Neural cell (in vitro differentiated cells): ENCODE measurements around the gene SLC22A31. TPM values are rescaled to one million over a fixed set of nuclear protein-coding genes. Genes with fewer than 3 reads are reported as not detected.

Experiments
- H2AFZ ChIP-seq: fragments of 200-600, 300-800 bp; sonication (generic), shearing (Covaris generic); 2 replicates; pipeline ENCODE4 v1.6.0; 2014; ENCODE audit warnings: low read depth, mild to moderate bottlenecking, antibody characterized with exemption, low read length, moderate library complexity
- H3F3A ChIP-seq: fragments of 200-600 bp; shearing (Covaris generic); 2 replicates; pipeline ENCODE4 v1.6.1; 2016; ENCODE audit warnings: mild to moderate bottlenecking, moderate library complexity, mixed read lengths, antibody characterized with exemption, low read length; ENCODE audit not compliant: insufficient read depth, poor library complexity, severe bottlenecking
- H3K27ac ChIP-seq: fragments of 200-600, 300-800 bp; sonication (generic), shearing (Covaris generic); 2 replicates; pipeline ENCODE4 v1.5.1; 2014; ENCODE audit warnings: mild to moderate bottlenecking, low read length, moderate library complexity
- H3K27me3 ChIP-seq: fragments of 300-800, 200-600 bp; sonication (generic), shearing (Covaris generic); 2 replicates; pipeline ENCODE4 v1.6.0; 2014; ENCODE audit warnings: mild to moderate bottlenecking, low read depth, low read length, moderate library complexity; ENCODE audit not compliant: insufficient read depth
- H3K36me3 ChIP-seq: fragments of 300-800, 200-600 bp; sonication (generic), shearing (Covaris generic); 2 replicates; pipeline ENCODE4 v1.5.1; 2014; ENCODE audit warnings: mild to moderate bottlenecking, antibody characterized with exemption, low read length, moderate library complexity; ENCODE audit not compliant: insufficient read depth
- H3K4me2 ChIP-seq: fragments of 300-800, 200-600 bp; sonication (generic), shearing (Covaris generic); 2 replicates; pipeline ENCODE4 v1.6.0; 2014; ENCODE audit warnings: mild to moderate bottlenecking, low read length
- H3K4me3 ChIP-seq: fragments of 300-800, 200-600 bp; sonication (generic), shearing (Covaris generic); 2 replicates; pipeline ENCODE4 v1.5.1; 2014; ENCODE audit warnings: mild to moderate bottlenecking, low read length, moderate library complexity
- H3K79me2 ChIP-seq: fragments of 200-600 bp; shearing (Covaris generic); replicated peaks from 2 replicates; pipeline ENCODE4 v1.6.0; 2014; ENCODE audit warnings: mild to moderate bottlenecking, low read length, moderate library complexity; ENCODE audit not compliant: insufficient read depth
- H3K9ac ChIP-seq: fragments of 300-800, 200-600 bp; sonication (generic), shearing (Covaris generic); 2 replicates; pipeline ENCODE4 v1.6.1; 2016; ENCODE audit warnings: mild to moderate bottlenecking, low read length, mixed read lengths
- H3K9me2 ChIP-seq: fragments of 200-600 bp; shearing (Covaris generic); 2 replicates; pipeline ENCODE4 v1.6.1; 2016; ENCODE audit warnings: mild to moderate bottlenecking, low read length, mixed read lengths; ENCODE audit not compliant: insufficient read depth
- H3K9me3 ChIP-seq: fragments of 200-600, 300-800 bp; sonication (generic), shearing (Covaris generic); 2 replicates; pipeline ENCODE4 v1.6.1; 2016; ENCODE audit warnings: mild to moderate bottlenecking, mixed run types, low read length, moderate library complexity, mixed read lengths
- H4K20me1 ChIP-seq: fragments of 200-600 bp; shearing (Covaris generic); 2 replicates; pipeline ENCODE4 v1.6.1; 2016; ENCODE audit warnings: mild to moderate bottlenecking, mixed run types; ENCODE audit not compliant: insufficient read depth
- EP300 ChIP-seq: fragments of 450-650 bp; conservative IDR thresholded peaks from 2 replicates; pipeline ENCODE4 v1.6.1; 2014; ENCODE audit warnings: antibody characterized with exemption, mild to moderate bottlenecking, moderate library complexity; ENCODE audit not compliant: poor library complexity, severe bottlenecking
- EZH2 ChIP-seq: fragments of 200-600, 300-800 bp; shearing (Covaris generic), sonication (generic); IDR thresholded peaks from 2 replicates; pipeline ENCODE4 v1.6.1; 2014; ENCODE audit warnings: antibody characterized with exemption, low read length, borderline replicate concordance, mild to moderate bottlenecking; ENCODE audit not compliant: insufficient read depth, poor library complexity, severe bottlenecking
- MXI1 ChIP-seq: fragments of 450-650 bp; conservative IDR thresholded peaks from 2 replicates; pipeline ENCODE4 v1.6.1; 2014; ENCODE audit warnings: antibody characterized with exemption, mild to moderate bottlenecking; ENCODE audit not compliant: poor library complexity, severe bottlenecking
- POLR2AphosphoS5 ChIP-seq: IDR thresholded peaks from 2 replicates; pipeline ENCODE4 v1.6.1; 2012
- RAD21 ChIP-seq: fragments of 450-650 bp; conservative IDR thresholded peaks from 2 replicates; pipeline ENCODE4 v1.6.1; 2014; ENCODE audit warnings: antibody characterized with exemption, mild to moderate bottlenecking, moderate library complexity
- SMC3 ChIP-seq: fragments of 450-650 bp; conservative IDR thresholded peaks from 2 replicates; pipeline ENCODE4 v1.6.1; 2014; ENCODE audit warnings: antibody characterized with exemption, mild to moderate bottlenecking, moderate library complexity; ENCODE audit not compliant: poor library complexity
- TAF1 ChIP-seq: IDR thresholded peaks from 2 replicates; pipeline ENCODE4 v1.6.1; 2012; ENCODE audit warnings: low read depth
- polyA plus RNA-seq: library from polyadenylated mRNA; depleted of rRNA; stranded (reverse); fragments of >200 nt; gene quantifications from 2 replicates; pipeline ENCODE4 v1.2.3, GENCODE V29; 2014
- TF ChIP-seq, protein P1 (sequence below): fragments of 450-650 bp; IDR thresholded peaks from 2 replicates; pipeline ENCODE4 v1.5.1; 2014; ENCODE audit warnings: antibody characterized with exemption, mild to moderate bottlenecking, moderate library complexity; ENCODE audit not compliant: poor library complexity, severe bottlenecking
- TF ChIP-seq, protein P2 (sequence below): IDR thresholded peaks from 2 replicates; pipeline ENCODE4 v1.6.1; 2012; ENCODE audit warnings: borderline replicate concordance

SLC22A31 gene
- polyA plus RNA-seq, 1 donor from 2014 or later: not detected

DNA sequence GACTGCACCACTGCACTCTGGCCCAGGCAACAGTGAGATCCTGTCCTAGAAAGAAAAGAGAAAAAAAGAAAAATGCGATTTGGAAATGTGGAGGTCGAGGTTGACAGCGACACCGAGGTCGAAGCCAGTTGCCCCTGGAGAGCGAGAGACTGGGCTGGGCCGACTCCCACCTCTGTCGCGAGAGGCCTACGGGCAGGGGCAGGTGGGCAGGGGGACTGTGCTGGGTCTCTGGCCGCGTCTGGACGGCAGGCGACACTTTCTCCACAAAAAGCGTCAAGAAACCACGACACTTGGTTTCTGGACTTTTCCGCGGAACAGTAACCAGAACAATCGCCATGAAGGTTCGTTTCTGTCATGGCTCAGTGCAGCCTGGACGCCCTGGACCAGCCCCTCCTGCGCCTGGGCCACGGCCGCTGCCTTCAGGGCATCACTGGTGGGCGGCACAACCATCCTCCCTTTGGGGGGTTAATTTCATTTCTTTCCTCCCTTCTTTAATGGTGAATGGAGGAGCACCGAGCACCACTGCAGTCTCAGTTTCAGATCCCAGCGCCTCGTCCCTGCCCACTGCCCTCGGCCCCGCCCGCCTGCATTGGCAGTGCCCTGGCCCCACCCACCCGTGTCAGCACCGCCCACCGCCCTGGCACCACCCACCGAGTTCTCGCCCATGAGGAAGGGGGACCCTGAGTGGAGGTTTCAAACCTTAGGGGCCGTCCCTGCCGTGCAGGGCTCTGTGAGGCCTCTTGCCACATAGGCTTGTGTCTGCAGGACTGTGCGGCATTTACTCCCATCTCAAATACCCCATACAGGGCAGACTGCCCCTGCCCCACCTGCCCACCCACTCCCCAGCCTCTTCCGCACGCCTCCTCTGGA is 47.3 kb downstream of the SLC22A31 start:
- H3F3A ChIP-seq: no peaks in the 10 kb centered on the region
- no peaks in the 10 kb centered on the region for H3K36me3 ChIP-seq
- H3K4me2 ChIP-seq: no peak overlapping the region
- H3K79me2 ChIP-seq: no peaks in the 10 kb centered on the region
- H2AFZ ChIP-seq: no peak overlapping the region
- no peak overlapping the region for H3K27ac ChIP-seq
- H3K4me3 ChIP-seq: no peak overlapping the region
- TF ChIP-seq, protein P1, sequence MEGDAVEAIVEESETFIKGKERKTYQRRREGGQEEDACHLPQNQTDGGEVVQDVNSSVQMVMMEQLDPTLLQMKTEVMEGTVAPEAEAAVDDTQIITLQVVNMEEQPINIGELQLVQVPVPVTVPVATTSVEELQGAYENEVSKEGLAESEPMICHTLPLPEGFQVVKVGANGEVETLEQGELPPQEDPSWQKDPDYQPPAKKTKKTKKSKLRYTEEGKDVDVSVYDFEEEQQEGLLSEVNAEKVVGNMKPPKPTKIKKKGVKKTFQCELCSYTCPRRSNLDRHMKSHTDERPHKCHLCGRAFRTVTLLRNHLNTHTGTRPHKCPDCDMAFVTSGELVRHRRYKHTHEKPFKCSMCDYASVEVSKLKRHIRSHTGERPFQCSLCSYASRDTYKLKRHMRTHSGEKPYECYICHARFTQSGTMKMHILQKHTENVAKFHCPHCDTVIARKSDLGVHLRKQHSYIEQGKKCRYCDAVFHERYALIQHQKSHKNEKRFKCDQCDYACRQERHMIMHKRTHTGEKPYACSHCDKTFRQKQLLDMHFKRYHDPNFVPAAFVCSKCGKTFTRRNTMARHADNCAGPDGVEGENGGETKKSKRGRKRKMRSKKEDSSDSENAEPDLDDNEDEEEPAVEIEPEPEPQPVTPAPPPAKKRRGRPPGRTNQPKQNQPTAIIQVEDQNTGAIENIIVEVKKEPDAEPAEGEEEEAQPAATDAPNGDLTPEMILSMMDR: no peak
- TF ChIP-seq POLR2AphosphoS5 (no peak), RAD21 (no peak), MXI1 (no peak), TAF1 (no peak), SMC3 (no peak), EZH2 (no peak)
- TF ChIP-seq, protein P2, sequence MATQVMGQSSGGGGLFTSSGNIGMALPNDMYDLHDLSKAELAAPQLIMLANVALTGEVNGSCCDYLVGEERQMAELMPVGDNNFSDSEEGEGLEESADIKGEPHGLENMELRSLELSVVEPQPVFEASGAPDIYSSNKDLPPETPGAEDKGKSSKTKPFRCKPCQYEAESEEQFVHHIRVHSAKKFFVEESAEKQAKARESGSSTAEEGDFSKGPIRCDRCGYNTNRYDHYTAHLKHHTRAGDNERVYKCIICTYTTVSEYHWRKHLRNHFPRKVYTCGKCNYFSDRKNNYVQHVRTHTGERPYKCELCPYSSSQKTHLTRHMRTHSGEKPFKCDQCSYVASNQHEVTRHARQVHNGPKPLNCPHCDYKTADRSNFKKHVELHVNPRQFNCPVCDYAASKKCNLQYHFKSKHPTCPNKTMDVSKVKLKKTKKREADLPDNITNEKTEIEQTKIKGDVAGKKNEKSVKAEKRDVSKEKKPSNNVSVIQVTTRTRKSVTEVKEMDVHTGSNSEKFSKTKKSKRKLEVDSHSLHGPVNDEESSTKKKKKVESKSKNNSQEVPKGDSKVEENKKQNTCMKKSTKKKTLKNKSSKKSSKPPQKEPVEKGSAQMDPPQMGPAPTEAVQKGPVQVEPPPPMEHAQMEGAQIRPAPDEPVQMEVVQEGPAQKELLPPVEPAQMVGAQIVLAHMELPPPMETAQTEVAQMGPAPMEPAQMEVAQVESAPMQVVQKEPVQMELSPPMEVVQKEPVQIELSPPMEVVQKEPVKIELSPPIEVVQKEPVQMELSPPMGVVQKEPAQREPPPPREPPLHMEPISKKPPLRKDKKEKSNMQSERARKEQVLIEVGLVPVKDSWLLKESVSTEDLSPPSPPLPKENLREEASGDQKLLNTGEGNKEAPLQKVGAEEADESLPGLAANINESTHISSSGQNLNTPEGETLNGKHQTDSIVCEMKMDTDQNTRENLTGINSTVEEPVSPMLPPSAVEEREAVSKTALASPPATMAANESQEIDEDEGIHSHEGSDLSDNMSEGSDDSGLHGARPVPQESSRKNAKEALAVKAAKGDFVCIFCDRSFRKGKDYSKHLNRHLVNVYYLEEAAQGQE: no peak
- H3K9ac ChIP-seq: no peak overlapping the region
- no peaks in the 10 kb centered on the region for H4K20me1 ChIP-seq
- no peaks in the 10 kb centered on the region for H3K9me3 ChIP-seq
- H3K9me2 ChIP-seq: no peaks in the 10 kb centered on the region
- H3K27me3 ChIP-seq: no peaks in the 10 kb centered on the region

DNA sequence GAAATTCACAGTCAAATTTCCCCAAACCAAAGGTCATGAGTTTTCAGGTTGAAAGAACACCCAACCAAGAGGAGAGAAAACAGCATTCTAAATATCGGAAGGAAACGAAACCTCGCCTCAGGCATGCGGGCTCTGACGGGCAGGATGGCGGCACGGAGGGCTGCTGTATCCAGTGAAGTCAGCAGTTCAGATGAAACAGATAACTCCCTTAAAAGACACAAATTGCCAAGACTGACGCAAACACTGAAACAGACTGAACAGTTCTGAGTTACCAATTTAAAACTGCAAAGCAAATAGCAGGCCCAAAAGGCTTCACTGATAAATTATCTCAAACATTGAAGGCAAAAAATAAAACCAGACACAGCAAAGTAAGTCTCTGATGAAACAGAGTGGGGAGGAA is 49.4 kb downstream of the SLC22A31 start:
- H3K9ac ChIP-seq: no peak overlapping the region
- no peak overlapping the region for H3K4me2 ChIP-seq
- no peaks in the 10 kb centered on the region for H3K9me3 ChIP-seq
- no peaks in the 10 kb centered on the region for H3K79me2 ChIP-seq
- H3K9me2 ChIP-seq: no peaks in the 10 kb centered on the region
- H3K27ac ChIP-seq: no peak overlapping the region
- no peaks in the 10 kb centered on the region for H4K20me1 ChIP-seq
- no peaks in the 10 kb centered on the region for H3K36me3 ChIP-seq
- TF ChIP-seq, protein P1: no peak
- TF ChIP-seq MXI1 (no peak), POLR2AphosphoS5 (no peak), TAF1 (no peak), EP300 (no peak), SMC3 (no peak), EZH2 (no peak), RAD21 (no peak)
- TF ChIP-seq, protein P2: no peak
- no peak overlapping the region for H3K4me3 ChIP-seq
- no peaks in the 10 kb centered on the region for H3K27me3 ChIP-seq
- H3F3A ChIP-seq: no peaks in the 10 kb centered on the region
- no peak overlapping the region for H2AFZ ChIP-seq
